Sciatic nerve (tissue), 2 donors: Measurements from ENCODE around the gene ZBTB16. TPM values are rescaled to one million over a fixed set of nuclear protein-coding genes. Genes with fewer than 3 reads are reported as not detected.

ENCODE experiments used
- ATAC-seq: fragments of 200-7000 bp; cut with Tn5 transposase; one replicate; pipeline ENCODE4 v1.9.1; 2020; ENCODE audit warnings: mild to moderate bottlenecking, moderate library complexity
- DNase-seq: peaks from one replicate; pipeline ENCODE4 v3.0.0-alpha.2; 2020; ENCODE audit warnings: low spot score
- intact Hi-C: fragments of 100-400 bp; cut with DNase I; formaldehyde crosslinking; loops from one replicate; pipeline ENCODE4 v1.14.2; 2022
- total RNA-seq: library from RNA; stranded (reverse); fragmentation: NEBNext Ultra II Directional; extraction: Animal tissue kit (Norgen Biotek cat#: 25700); gene quantifications from one replicate; pipeline ENCODE4 v1.2.1, GENCODE V29; 2021
- donor health status: DM: no; HTN: no; CAD: no.
- donor health status: DM: no; HTN: no; CAD: no.

Gene ZBTB16
- total RNA-seq, 1 donor from 2014 or later = 22.7 TPM

- no peak for ATAC-seq
- intact Hi-C loops = no loop called here
- DNase-seq = no peak
Measured at GRCh38 chr11:114270531-114271270, 211.2 kb downstream of the ZBTB16 start.

- ATAC-seq = no peak
- intact Hi-C loops = no loop called here
- no peak for DNase-seq
Measured at GRCh38 chr11:114271316-114271715, 211.8 kb downstream of the ZBTB16 start.

- DNase-seq (no peak), ATAC-seq (no peak)
- intact Hi-C loops = no loop called here
Measured at GRCh38 chr11:114272311-114272710, 212.8 kb downstream of the ZBTB16 start.

- no peak for ATAC-seq
- DNase-seq = no peak
- intact Hi-C loops = no loop called here
Measured at GRCh38 chr11:114273071-114273470, 213.6 kb downstream of the ZBTB16 start.

- ATAC-seq (no peak), DNase-seq (no peak)
- intact Hi-C loops = no loop called here
Measured at GRCh38 chr11:114273890-114274635, 214.6 kb downstream of the ZBTB16 start.

- intact Hi-C loops = no loop called here
- ATAC-seq = no peak
- DNase-seq = no peak
Measured at GRCh38 chr11:114274637-114275036, 215.1 kb downstream of the ZBTB16 start.

DNA sequence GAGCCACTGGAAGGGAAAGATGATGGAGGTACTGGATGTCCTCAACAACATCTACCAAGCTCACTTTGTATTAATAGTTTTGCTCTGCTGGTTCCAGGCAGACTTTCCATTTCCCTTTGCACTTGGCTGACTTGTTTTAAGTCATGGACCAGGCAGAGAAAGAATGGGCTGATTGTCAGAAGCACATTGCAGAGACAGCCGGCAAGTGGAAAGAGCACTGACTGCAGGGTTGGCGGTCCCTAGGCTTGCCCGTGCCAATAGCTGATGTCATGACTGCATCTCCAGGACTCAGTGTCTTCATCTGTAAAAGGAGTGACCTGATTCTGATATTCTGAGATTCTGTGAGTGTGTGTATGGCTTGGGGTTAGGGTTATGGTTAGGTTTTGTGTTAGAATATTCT, 215.8 kb downstream of the ZBTB16 start:
- DNase-seq (no peak), ATAC-seq (peak; percentile 57)
- intact Hi-C loops = no loop called here

DNA sequence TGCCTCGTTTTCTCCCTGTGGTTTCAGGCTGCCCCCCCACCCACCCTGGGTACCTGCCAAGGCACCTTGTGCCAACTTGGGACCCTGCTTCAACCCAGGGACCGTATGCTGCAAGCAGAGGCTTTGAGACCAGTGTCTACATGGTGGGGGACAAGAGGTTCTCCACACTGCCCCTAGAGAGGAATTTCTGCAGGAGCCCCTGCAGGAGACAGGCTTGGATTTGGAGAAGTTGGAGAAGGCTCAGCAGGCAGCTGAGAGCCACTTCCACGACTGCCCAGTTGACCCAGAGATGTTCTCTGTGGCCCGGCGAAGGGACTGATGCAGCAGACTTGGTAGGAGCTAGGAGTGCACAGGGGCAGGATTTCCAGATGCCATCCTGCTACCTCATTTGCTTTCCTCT, 216.6 kb downstream of the ZBTB16 start:
- ATAC-seq (no peak), DNase-seq (no peak)
- intact Hi-C loops = no loop called here

- no peak for DNase-seq
- intact Hi-C loops = no loop called here
- ATAC-seq = no peak
Measured at GRCh38 chr11:114277637-114278341, 218.3 kb downstream of the ZBTB16 start.

DNA sequence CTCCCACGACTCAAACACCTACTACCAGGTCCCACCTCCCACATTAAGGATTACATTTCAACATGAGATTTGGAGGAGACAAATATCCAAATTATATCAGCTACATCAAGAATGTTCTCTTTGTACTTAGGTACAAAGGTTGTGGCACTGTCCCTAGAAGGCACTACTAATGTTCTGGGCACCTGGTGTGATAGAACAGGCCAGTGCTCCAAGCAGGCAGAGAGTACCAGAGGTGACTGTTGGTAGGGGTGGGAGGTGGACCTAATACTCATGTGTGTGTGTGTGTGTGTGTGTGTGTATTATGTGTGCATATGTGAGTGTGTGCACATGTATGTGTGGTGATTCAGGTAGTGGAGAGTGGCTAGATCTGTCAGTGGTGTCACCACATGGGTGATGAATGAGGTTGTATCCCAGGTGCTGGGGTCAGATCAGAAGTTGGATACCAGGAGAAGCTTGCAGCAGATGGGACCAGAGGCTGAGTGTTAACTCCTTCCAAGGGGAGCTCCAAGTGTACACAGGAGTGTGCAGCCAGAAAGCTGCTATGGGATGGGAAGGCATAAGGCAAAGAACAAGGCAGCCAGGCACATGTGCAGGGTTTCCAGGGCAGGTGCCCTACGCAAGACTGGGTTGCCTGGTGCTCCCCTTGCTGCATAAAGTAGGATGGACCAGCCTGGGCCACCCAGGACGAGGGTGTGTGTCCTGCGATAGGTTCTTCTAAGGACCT, 219.0 kb downstream of the ZBTB16 start:
- no peak for ATAC-seq
- intact Hi-C loops = no loop called here

GRCh38 chr11:114279792-114280546, 220.5 kb downstream of the ZBTB16 start:
- intact Hi-C loops = no loop called here
- peak; percentile 64 for ATAC-seq
- DNase-seq = no peak

More for the DNA sequence above, 219.0 kb downstream of the ZBTB16 start:
- DNase-seq = no peak

GRCh38 chr11:114280696-114281095, 221.2 kb downstream of the ZBTB16 start:
- peak; percentile 73 for DNase-seq
- intact Hi-C loops = no loop called here

DNA sequence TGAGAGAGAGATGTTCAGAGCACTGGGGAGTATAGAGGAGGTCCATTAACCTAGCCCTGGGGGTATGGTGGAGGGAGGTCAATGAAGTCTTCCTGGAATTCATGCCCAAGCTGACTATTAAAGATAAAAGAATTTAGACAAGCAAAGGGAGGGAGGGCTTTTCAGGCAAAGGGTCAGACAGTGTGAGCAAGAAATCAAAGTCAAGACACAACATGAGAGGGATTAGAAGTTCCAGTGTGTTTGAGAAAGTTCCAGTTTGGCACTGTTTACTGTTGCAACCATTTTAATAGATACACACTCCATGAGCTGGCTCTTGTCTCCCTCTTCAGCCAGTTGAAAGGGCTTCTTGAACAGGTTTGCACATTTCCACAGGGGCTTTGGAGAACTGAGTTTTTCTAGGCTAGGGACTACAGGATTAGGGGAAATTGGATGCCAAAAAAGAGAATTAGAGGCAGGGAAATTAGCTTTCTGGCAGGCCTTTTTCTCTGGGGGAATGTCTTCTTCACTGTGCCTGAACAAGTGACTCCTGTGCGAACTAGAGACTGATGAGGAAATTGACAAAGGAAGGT, 222.0 kb downstream of the ZBTB16 start:
- intact Hi-C loops = no loop called here
- ATAC-seq (peak; percentile 19), DNase-seq (no peak)

More at GRCh38 chr11:114280696-114281095, 221.2 kb downstream of the ZBTB16 start:
- peak; percentile 80 for ATAC-seq

- intact Hi-C loops = no loop called here
- DNase-seq (no peak), ATAC-seq (no peak)
Measured at GRCh38 chr11:114282488-114282887, 223.0 kb downstream of the ZBTB16 start.

- intact Hi-C loops = no loop called here
- no peak for DNase-seq
- no peak for ATAC-seq
Measured at GRCh38 chr11:114283422-114283821, 223.9 kb downstream of the ZBTB16 start.

- intact Hi-C loops = no loop called here
- ATAC-seq (peak; percentile 4), DNase-seq (no peak)
Measured at GRCh38 chr11:114284021-114284420, 224.5 kb downstream of the ZBTB16 start.

DNA sequence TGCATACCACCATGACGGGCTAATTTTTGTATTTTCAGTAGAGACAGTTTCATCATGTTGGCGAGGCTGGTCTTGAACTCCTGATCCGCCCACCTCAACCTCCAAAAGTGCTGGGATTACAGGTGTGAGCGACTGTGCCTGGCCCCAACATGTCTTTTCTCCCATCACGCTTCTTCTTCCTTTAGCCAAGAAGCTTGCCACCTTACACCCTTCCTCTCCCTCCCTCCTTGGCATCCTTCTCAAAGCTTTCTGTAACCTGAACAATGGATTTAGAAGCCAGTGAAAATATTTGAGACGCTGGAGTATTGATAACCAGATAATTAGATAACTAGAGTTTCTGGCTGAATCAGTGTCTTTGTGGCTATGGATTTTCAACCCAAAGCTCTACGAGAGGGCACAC, 225.4 kb downstream of the ZBTB16 start:
- intact Hi-C loops = no loop called here
- ATAC-seq (no peak), DNase-seq (no peak)

GRCh38 chr11:114285599-114285998, 226.1 kb downstream of the ZBTB16 start:
- intact Hi-C loops = no loop called here
- no peak for ATAC-seq
- no peak for DNase-seq
